Endothelial cell of umbilical vein (primary cell): ENCODE results near the gene PCNT. TPM values are rescaled to one million over a fixed set of nuclear protein-coding genes. Genes with fewer than 3 reads are reported as not detected.

ENCODE experiments used
- BruUV-seq: library from RNA; stranded (reverse); fragments of 400-500 nt; replicated peaks from 2 replicates; lab custom pipeline; 2021; lab: Mats Ljungman, UMichigan
- CTCF ChIA-PET: fragments of 300-600, 350-600 bp; sonication (Branson Sonifier 250); formaldehyde crosslinking; loops from one replicate; lab custom pipeline; 2021; ENCODE audit warnings: antibody characterized with exemption, inconsistent platforms; lab: Charles Lee
- POLR2A ChIA-PET: fragments of 300-600, 350-600 bp; sonication (Branson Sonifier 250); formaldehyde crosslinking; loops from one replicate; lab custom pipeline; 2021; ENCODE audit warnings: antibody characterized with exemption, inconsistent platforms; lab: Charles Lee
- DNase-seq: peaks from one replicate; pipeline ENCODE4 v3.0.0-alpha.2; 2011; ENCODE audit warnings: low read depth, low spot score
- FAIRE-seq: peaks from 2 replicates; lab custom pipeline; 2011; peaks lifted over from hg19 to GRCh38; lab: Jason Lieb, UNC
- H2AFZ ChIP-seq: 2 replicates; pipeline ENCODE4 v1.6.0; 2012; ENCODE audit warnings: low read depth, low read length, control low read depth, inconsistent platforms
- H3K27ac ChIP-seq: 2 replicates; pipeline ENCODE4 v1.5.1; 2011; ENCODE audit warnings: low read depth, mild to moderate bottlenecking, control low read depth, low read length, moderate library complexity; ENCODE audit not compliant: insufficient read depth
- H3K27me3 ChIP-seq, 2 experiments: 2 replicates each; pipeline versions ENCODE4 v1.6.0 to v1.6.1; 2011; ENCODE audit warnings: low read length in 2 of 2, mixed read lengths in 1 of 2; ENCODE audit not compliant: control insufficient read depth in 2 of 2, insufficient read depth in 2 of 2
- H3K36me3 ChIP-seq, 2 experiments: 2 replicates in 1 of 2; 3 replicates in 1 of 2; pipeline ENCODE4 v1.5.1; 2011; ENCODE audit warnings: low read length in 2 of 2, mild to moderate bottlenecking in 1 of 2, moderate library complexity in 1 of 2; ENCODE audit not compliant: control insufficient read depth in 2 of 2, insufficient read depth in 2 of 2; ENCODE audit errors: extremely low read depth in 1 of 2
- H3K4me1 ChIP-seq: 3 replicates; pipeline ENCODE4 v1.5.1; 2011; ENCODE audit warnings: mild to moderate bottlenecking, low read length; ENCODE audit not compliant: control insufficient read depth, insufficient read depth; ENCODE audit errors: extremely low read depth
- H3K4me2 ChIP-seq: 2 replicates; pipeline ENCODE4 v1.6.1; 2011; ENCODE audit warnings: low read length, control low read depth, mixed read lengths; ENCODE audit not compliant: insufficient read depth
- H3K4me3 ChIP-seq, 3 experiments: fragments of 200-600 bp in 1 of 3; sonication (generic), shearing (Covaris generic) in 1 of 3; replicated peaks in 1 of 3; 2 replicates each; pipeline ENCODE4 v1.5.1; 2011 to 2016; ENCODE audit warnings: control low read depth in 3 of 3, low read length in 3 of 3, mild to moderate bottlenecking in 2 of 3, inconsistent platforms in 1 of 3, low read depth in 1 of 3, moderate library complexity in 1 of 3; ENCODE audit not compliant: insufficient read depth in 1 of 3
- H3K79me2 ChIP-seq: 2 replicates; pipeline ENCODE4 v1.6.0; 2012; ENCODE audit warnings: low read length, inconsistent platforms; ENCODE audit not compliant: control insufficient read depth, insufficient read depth
- H3K9ac ChIP-seq: replicated peaks from 2 replicates; pipeline ENCODE3; 2011; ENCODE audit warnings: low read length, control low read depth; ENCODE audit not compliant: insufficient read depth; ENCODE audit errors: extremely low read depth
- H3K9me1 ChIP-seq: replicated peaks from 3 replicates; pipeline ENCODE4 v1.6.0; 2011; ENCODE audit warnings: mild to moderate bottlenecking, low read length; ENCODE audit not compliant: control insufficient read depth, insufficient read depth; ENCODE audit errors: extremely low read depth
- H3K9me3 ChIP-seq: replicated peaks from 2 replicates; pipeline ENCODE4 v1.5.1; 2012; ENCODE audit warnings: low read length, inconsistent platforms; ENCODE audit not compliant: control insufficient read depth, insufficient read depth
- H4K20me1 ChIP-seq: replicated peaks from 2 replicates; pipeline ENCODE3; 2011; ENCODE audit warnings: mild to moderate bottlenecking, low read length; ENCODE audit not compliant: control insufficient read depth, insufficient read depth; ENCODE audit errors: extremely low read depth
- CTCF ChIP-seq, 2 donors: IDR thresholded peaks; 1 replicate in 1 of 2; 2 replicates in 1 of 2; pipeline ENCODE4 v1.5.1; 2011; ENCODE audit warnings: low read length in 2 of 2, mild to moderate bottlenecking in 2 of 2, moderate library complexity in 2 of 2, control low read depth in 1 of 2, inconsistent platforms in 1 of 2, low read depth in 1 of 2; ENCODE audit not compliant: insufficient read depth in 1 of 2; ENCODE audit errors: extremely low read depth in 1 of 2
- EZH2 ChIP-seq: IDR thresholded peaks from 2 replicates; pipeline ENCODE4 v1.6.1; 2012; ENCODE audit warnings: borderline replicate concordance, low read depth, mild to moderate bottlenecking, moderate library complexity, low read length, inconsistent platforms; ENCODE audit not compliant: severe bottlenecking
- FOS ChIP-seq: IDR thresholded peaks from 2 replicates; pipeline ENCODE4 v1.6.1; 2011; ENCODE audit warnings: mild to moderate bottlenecking, low read length, moderate library complexity, borderline replicate concordance; ENCODE audit not compliant: insufficient read depth
- GATA2 ChIP-seq: IDR thresholded peaks from 2 replicates; pipeline ENCODE4 v1.7.0; 2011; ENCODE audit warnings: low read depth, mild to moderate bottlenecking, moderate library complexity, mixed read lengths, low read length; ENCODE audit not compliant: insufficient read length, insufficient read depth
- JUN ChIP-seq: IDR thresholded peaks from 2 replicates; pipeline ENCODE4 v1.6.1; 2011; ENCODE audit warnings: borderline replicate concordance, low read depth; ENCODE audit not compliant: insufficient read length, insufficient read depth
- MAX ChIP-seq: IDR thresholded peaks from 2 replicates; pipeline ENCODE4 v1.6.1; 2011; ENCODE audit not compliant: insufficient read depth, insufficient read length
- MYC ChIP-seq: IDR thresholded peaks from one replicate; pipeline ENCODE4 v1.6.1; 2011; ENCODE audit warnings: mild to moderate bottlenecking, low read depth, low read length
- POLR2A ChIP-seq: IDR thresholded peaks from 2 replicates; pipeline ENCODE4 v1.6.1; 2012; ENCODE audit warnings: low read depth, mild to moderate bottlenecking, control low read depth, low read length
- POLR2AphosphoS5 ChIP-seq: IDR thresholded peaks from 2 replicates; pipeline ENCODE4 v1.6.1; 2012; ENCODE audit warnings: low read depth, mild to moderate bottlenecking, control low read depth, low read length, moderate library complexity; ENCODE audit not compliant: insufficient read depth
- dilution Hi-C: fragments of 300-500 bp; cut with MboI; formaldehyde crosslinking; loops from one replicate; pipeline ENCODE4 v1.15.0; 2019; ENCODE audit warnings: low sequenced_read_pairs; ENCODE audit not compliant: extremely low pct_ligation_motif_present
- intact Hi-C: fragments of 100-400 bp; cut with micrococcal nuclease; formaldehyde crosslinking; loops from one replicate; pipeline ENCODE4 v1.10.0; 2022
- polyA plus RNA-seq, 4 experiments: library from polyadenylated mRNA; depleted of rRNA in 3 of 4; stranded (reverse) in 3 of 4; unstranded in 1 of 4; fragments of >200 nt; gene quantifications; 2 replicates each; pipeline versions ENCODE4 v1.2.1 to v1.2.3, GENCODE V29; 2011 to 2012; ENCODE audit warnings: missing spikeins in 1 of 4
- total RNA-seq: library from RNA; stranded (reverse); gene quantifications from 2 replicates; pipeline ENCODE4 v1.2.3, GENCODE V29; 2021

PCNT gene
- total and polyA plus RNA-seq, 2 donors (not counting 3 experiments of a cell fraction or from before 2014, with no cell fraction given): 9.6 to 49.5 TPM

- intact Hi-C loops: no loop called here
Measured at GRCh38 chr21:46424621-46425020, 100.7 kb downstream of the PCNT start.

More at GRCh38 chr21:46424621-46425020, 100.7 kb downstream of the PCNT start:
- Histone ChIP-seq H3K27ac (no peak overlapping the region), H3K4me3 (no peak overlapping the region), H3K9me3 (no peaks in the 10 kb centered on the region), H3K9ac (no peak overlapping the region), H4K20me1 (no peaks in the 10 kb centered on the region), H3K9me1 (no peaks in the 10 kb centered on the region), H3K36me3 (peaks cover 2 to 18% of the 10 kb centered on the region in 2 experiments), H3K27me3 (no peaks in the 10 kb centered on the region), H3K4me1 (no peaks in the 10 kb centered on the region), H2AFZ (no peak overlapping the region), H3K4me2 (no peak overlapping the region), H3K79me2 (no peaks in the 10 kb centered on the region)
- no peak for TF ChIP-seq JUN
- TF ChIP-seq MAX: no peak
- TF ChIP-seq POLR2AphosphoS5: no peak
- no peak for TF ChIP-seq MYC
- TF ChIP-seq FOS: no peak
- no peak for TF ChIP-seq GATA2
- TF ChIP-seq POLR2A: no peak
- TF ChIP-seq CTCF (IDR thresholded peaks at IDR 0.05; ENCODE audit: extremely low read depth in 1 of 2, insufficient read depth in 1 of 2, low read depth in 1 of 2, low read length in 2 of 2): no peak
- no peak for TF ChIP-seq EZH2
- dilution Hi-C loops: no loop called here
- FAIRE-seq: no peak
- CTCF ChIA-PET: interaction anchor here (1.2 kb wide), 1 partner anchor 37 kb away, joined by 3 read pairs; no protein-coding TSS in a partner anchor
- DNase-seq: no peak
- no TSS peak for BruUV-seq
- POLR2A ChIA-PET: no interaction called here
